ENCODE results near the gene ECI1. TPM values are rescaled to one million over a fixed set of nuclear protein-coding genes. Genes with fewer than 3 reads are reported as not detected.
A peak's percentile ranks its signal among the peaks of the same experiment; 100 is the strongest.

ECI1 gene
- total RNA-seq, 1 experiment from 2014 or later, result 83.9 TPM

- Histone ChIP-seq H3K27me3 (peaks cover 14% of the 10 kb centered on the region), H3K4me3 (no peak overlapping the region), H3K9me3 (no peaks in the 10 kb centered on the region), H3K36me3 (no peaks in the 10 kb centered on the region)
- no peak for DNase-seq
Observed at GRCh38 chr16:2198283-2198682, 53.1 kb downstream of the ECI1 start.

- Histone ChIP-seq H3K9me3 (no peaks in the 10 kb centered on the region), H3K27me3 (peaks cover 14% of the 10 kb centered on the region), H3K4me3 (no peak overlapping the region), H3K36me3 (no peaks in the 10 kb centered on the region)
- no peak for DNase-seq
Observed at GRCh38 chr16:2197765-2198164, 53.6 kb downstream of the ECI1 start.

GRCh38 chr16:2196981-2197511, 54.3 kb downstream of the ECI1 start:
- no peak overlapping the region for H3K4me3 ChIP-seq
- DNase-seq, result no peak
- H3K27me3 ChIP-seq, result peaks cover 14% of the 10 kb centered on the region
- H3K9me3 ChIP-seq, result no peaks in the 10 kb centered on the region
- no peaks in the 10 kb centered on the region for H3K36me3 ChIP-seq

GRCh38 chr16:2196162-2196980, 55.0 kb downstream of the ECI1 start, which contains the start of gene CASKIN1:
TSS of gene CASKIN1 (minus strand) at chr16:2196605. CDS start at chr16:2196432, 173 bp downstream.
- Histone ChIP-seq H3K4me3 (peak within 1 kb of the TSS; percentile 14; the same call in 1 of the 2 replicates), H3K36me3 (no peaks in the 10 kb centered on the region), H3K9me3 (no peaks in the 10 kb centered on the region), H3K27me3 (peaks cover 14% of the 10 kb centered on the region)
- DNase-seq, result no peak

GRCh38 chr16:2195322-2196161, 55.8 kb downstream of the ECI1 start:
- peaks cover 14% of the 10 kb centered on the region for H3K27me3 ChIP-seq
- no peak for DNase-seq
- peak overlapping the region; percentile 14; the same call in 1 of the 2 replicates for H3K4me3 ChIP-seq
- no peaks in the 10 kb centered on the region for H3K9me3 ChIP-seq
- H3K36me3 ChIP-seq, result no peaks in the 10 kb centered on the region

- H3K4me3 ChIP-seq, result no peak overlapping the region
- peaks cover 14% of the 10 kb centered on the region for H3K27me3 ChIP-seq
- no peak for DNase-seq
- no peaks in the 10 kb centered on the region for H3K36me3 ChIP-seq
- no peaks in the 10 kb centered on the region for H3K9me3 ChIP-seq
Observed at GRCh38 chr16:2194852-2195321, 56.5 kb downstream of the ECI1 start.

- DNase-seq, result peak; percentile 53
- Histone ChIP-seq H3K27me3 (peaks cover 14% of the 10 kb centered on the region), H3K4me3 (no peak overlapping the region), H3K36me3 (no peaks in the 10 kb centered on the region), H3K9me3 (no peaks in the 10 kb centered on the region)
Observed at GRCh38 chr16:2194166-2194834, 57.1 kb downstream of the ECI1 start.

GRCh38 chr16:2191446-2191706, 60.0 kb downstream of the ECI1 start:
- H3K36me3 ChIP-seq, result no peaks in the 10 kb centered on the region
- DNase-seq, result no peak
- peaks cover 5% of the 10 kb centered on the region for H3K27me3 ChIP-seq
- H3K4me3 ChIP-seq, result no peak overlapping the region
- no peaks in the 10 kb centered on the region for H3K9me3 ChIP-seq

- Histone ChIP-seq H3K27me3 (peaks cover 5% of the 10 kb centered on the region), H3K4me3 (no peak overlapping the region), H3K36me3 (no peaks in the 10 kb centered on the region), H3K9me3 (no peaks in the 10 kb centered on the region)
- no peak for DNase-seq
Observed at GRCh38 chr16:2190659-2191445, 60.5 kb downstream of the ECI1 start.

- H3K4me3 ChIP-seq, result no peak overlapping the region
- H3K36me3 ChIP-seq, result no peaks in the 10 kb centered on the region
- no peaks in the 10 kb centered on the region for H3K9me3 ChIP-seq
- no peak for DNase-seq
- H3K27me3 ChIP-seq, result no peaks in the 10 kb centered on the region; the same call in 1 of the 2 replicates
Observed at GRCh38 chr16:2190002-2190658, 61.3 kb downstream of the ECI1 start.

Other genes with a start within 250 kb of the ECI1 start
- gene ZNF598, start 241.8 kb downstream of the ECI1 start, total RNA-seq (2014; rRNA removed; shearing (Covaris generic); ENCODE audit: low replicate concordance), result 75.0 and 86.5 TPM in 2 replicates
- not detected in 2 replicates for gene NPW, start 231.8 kb downstream of the ECI1 start, total RNA-seq (2014; rRNA removed; shearing (Covaris generic); ENCODE audit: low replicate concordance)
- gene NHERF2, start 224.7 kb downstream of the ECI1 start, total RNA-seq (2014; rRNA removed; shearing (Covaris generic); ENCODE audit: low replicate concordance), result 15.9 and 19.0 TPM in 2 replicates
- gene NTHL1, start 203.8 kb downstream of the ECI1 start, total RNA-seq (2014; rRNA removed; shearing (Covaris generic); ENCODE audit: low replicate concordance), result 57.1 and 74.7 TPM in 2 replicates
- 24.1 and 64.4 TPM in 2 replicates for gene TSC2, start 203.6 kb downstream of the ECI1 start, total RNA-seq (2014; rRNA removed; shearing (Covaris generic); ENCODE audit: low replicate concordance)
- 60.2 and 106 TPM in 2 replicates for gene PKD1, start 115.7 kb downstream of the ECI1 start, total RNA-seq (2014; rRNA removed; shearing (Covaris generic); ENCODE audit: low replicate concordance)
- gene RAB26, start 103.0 kb downstream of the ECI1 start, total RNA-seq (2014; rRNA removed; shearing (Covaris generic); ENCODE audit: low replicate concordance), result not detected in 2 replicates
- 68.0 and 111 TPM in 2 replicates for gene TRAF7, start 95.8 kb downstream of the ECI1 start, total RNA-seq (2014; rRNA removed; shearing (Covaris generic); ENCODE audit: low replicate concordance)
- 0.02 and 1.0 TPM in 2 replicates for gene CASKIN1, start 55.0 kb downstream of the ECI1 start, total RNA-seq (2014; rRNA removed; shearing (Covaris generic); ENCODE audit: low replicate concordance)
- 29.0 and 42.6 TPM in 2 replicates for gene MLST8, start 46.1 kb downstream of the ECI1 start, total RNA-seq (2014; rRNA removed; shearing (Covaris generic); ENCODE audit: low replicate concordance)
- gene BRICD5, start 40.7 kb downstream of the ECI1 start, total RNA-seq (2014; rRNA removed; shearing (Covaris generic); ENCODE audit: low replicate concordance), result 0.39 and 1.3 TPM in 2 replicates
- gene PGP, start 36.7 kb downstream of the ECI1 start, total RNA-seq (2014; rRNA removed; shearing (Covaris generic); ENCODE audit: low replicate concordance), result 31.7 and 43.8 TPM in 2 replicates
- 43.2 and 56.5 TPM in 2 replicates for gene E4F1, start 28.0 kb downstream of the ECI1 start, total RNA-seq (2014; rRNA removed; shearing (Covaris generic); ENCODE audit: low replicate concordance)
- 0.39 and 2.0 TPM in 2 replicates for gene DNASE1L2, start 15.1 kb downstream of the ECI1 start, total RNA-seq (2014; rRNA removed; shearing (Covaris generic); ENCODE audit: low replicate concordance)
- 130 and 133 TPM in 2 replicates for gene RNPS1, start 16.5 kb upstream of the ECI1 start, total RNA-seq (2014; rRNA removed; shearing (Covaris generic); ENCODE audit: low replicate concordance)
- gene ABCA3, start 89.1 kb upstream of the ECI1 start, total RNA-seq (2014; rRNA removed; shearing (Covaris generic); ENCODE audit: low replicate concordance), result 1.1 and 5.1 TPM in 2 replicates
- gene CCNF, start 177.9 kb upstream of the ECI1 start, total RNA-seq (2014; rRNA removed; shearing (Covaris generic); ENCODE audit: low replicate concordance), result 33.3 and 35.9 TPM in 2 replicates
- 32.3 and 38.6 TPM in 2 replicates for gene TEDC2, start 208.5 kb upstream of the ECI1 start, total RNA-seq (2014; rRNA removed; shearing (Covaris generic); ENCODE audit: low replicate concordance)
- gene NTN3, start 219.7 kb upstream of the ECI1 start, total RNA-seq (2014; rRNA removed; shearing (Covaris generic); ENCODE audit: low replicate concordance), result not detected in 2 replicates
- 12.9 and 14.8 TPM in 2 replicates for gene TBC1D24, start 223.5 kb upstream of the ECI1 start, total RNA-seq (2014; rRNA removed; shearing (Covaris generic); ENCODE audit: low replicate concordance)

Measured in MG63 (cell line).